Endothelial cell of umbilical vein (primary cell): ENCODE data around the gene ATP6V1G2. TPM values are rescaled to one million over a fixed set of nuclear protein-coding genes. Genes with fewer than 3 reads are reported as not detected.
A peak's percentile ranks its signal among the peaks of the same experiment; 100 is the strongest.

Experiments used
- BruUV-seq: library from RNA; stranded (reverse); fragments of 400-500 nt; replicated peaks from 2 replicates; lab custom pipeline; 2021; lab: Mats Ljungman, UMichigan
- CTCF ChIA-PET: fragments of 300-600, 350-600 bp; sonication (Branson Sonifier 250); formaldehyde crosslinking; loops from one replicate; lab custom pipeline; 2021; ENCODE audit warnings: antibody characterized with exemption, inconsistent platforms; lab: Charles Lee
- POLR2A ChIA-PET: fragments of 300-600, 350-600 bp; sonication (Branson Sonifier 250); formaldehyde crosslinking; loops from one replicate; lab custom pipeline; 2021; ENCODE audit warnings: antibody characterized with exemption, inconsistent platforms; lab: Charles Lee
- DNase-seq: peaks from one replicate; pipeline ENCODE4 v3.0.0-alpha.2; 2011; ENCODE audit warnings: low read depth, low spot score
- FAIRE-seq: peaks from 2 replicates; lab custom pipeline; 2011; peaks lifted over from hg19 to GRCh38; lab: Jason Lieb, UNC
- H2AFZ ChIP-seq: 2 replicates; pipeline ENCODE4 v1.6.0; 2012; ENCODE audit warnings: low read depth, low read length, control low read depth, inconsistent platforms
- H3K27ac ChIP-seq: 2 replicates; pipeline ENCODE4 v1.5.1; 2011; ENCODE audit warnings: low read depth, mild to moderate bottlenecking, control low read depth, low read length, moderate library complexity; ENCODE audit not compliant: insufficient read depth
- H3K27me3 ChIP-seq, 2 experiments: 2 replicates each; pipeline versions ENCODE4 v1.6.0 to v1.6.1; 2011; ENCODE audit warnings: low read length in 2 of 2, mixed read lengths in 1 of 2; ENCODE audit not compliant: control insufficient read depth in 2 of 2, insufficient read depth in 2 of 2
- H3K36me3 ChIP-seq, 2 experiments: 2 replicates in 1 of 2; 3 replicates in 1 of 2; pipeline ENCODE4 v1.5.1; 2011; ENCODE audit warnings: low read length in 2 of 2, mild to moderate bottlenecking in 1 of 2, moderate library complexity in 1 of 2; ENCODE audit not compliant: control insufficient read depth in 2 of 2, insufficient read depth in 2 of 2; ENCODE audit errors: extremely low read depth in 1 of 2
- H3K4me1 ChIP-seq: 3 replicates; pipeline ENCODE4 v1.5.1; 2011; ENCODE audit warnings: mild to moderate bottlenecking, low read length; ENCODE audit not compliant: control insufficient read depth, insufficient read depth; ENCODE audit errors: extremely low read depth
- H3K4me2 ChIP-seq: 2 replicates; pipeline ENCODE4 v1.6.1; 2011; ENCODE audit warnings: low read length, control low read depth, mixed read lengths; ENCODE audit not compliant: insufficient read depth
- H3K4me3 ChIP-seq, 3 experiments: fragments of 200-600 bp in 1 of 3; sonication (generic), shearing (Covaris generic) in 1 of 3; replicated peaks in 1 of 3; 2 replicates each; pipeline ENCODE4 v1.5.1; 2011 to 2016; ENCODE audit warnings: control low read depth in 3 of 3, low read length in 3 of 3, mild to moderate bottlenecking in 2 of 3, inconsistent platforms in 1 of 3, low read depth in 1 of 3, moderate library complexity in 1 of 3; ENCODE audit not compliant: insufficient read depth in 1 of 3
- H3K79me2 ChIP-seq: 2 replicates; pipeline ENCODE4 v1.6.0; 2012; ENCODE audit warnings: low read length, inconsistent platforms; ENCODE audit not compliant: control insufficient read depth, insufficient read depth
- H3K9ac ChIP-seq: replicated peaks from 2 replicates; pipeline ENCODE3; 2011; ENCODE audit warnings: low read length, control low read depth; ENCODE audit not compliant: insufficient read depth; ENCODE audit errors: extremely low read depth
- H3K9me1 ChIP-seq: replicated peaks from 3 replicates; pipeline ENCODE4 v1.6.0; 2011; ENCODE audit warnings: mild to moderate bottlenecking, low read length; ENCODE audit not compliant: control insufficient read depth, insufficient read depth; ENCODE audit errors: extremely low read depth
- H3K9me3 ChIP-seq: replicated peaks from 2 replicates; pipeline ENCODE4 v1.5.1; 2012; ENCODE audit warnings: low read length, inconsistent platforms; ENCODE audit not compliant: control insufficient read depth, insufficient read depth
- H4K20me1 ChIP-seq: replicated peaks from 2 replicates; pipeline ENCODE3; 2011; ENCODE audit warnings: mild to moderate bottlenecking, low read length; ENCODE audit not compliant: control insufficient read depth, insufficient read depth; ENCODE audit errors: extremely low read depth
- CTCF ChIP-seq, 2 donors: IDR thresholded peaks; 1 replicate in 1 of 2; 2 replicates in 1 of 2; pipeline ENCODE4 v1.5.1; 2011; ENCODE audit warnings: low read length in 2 of 2, mild to moderate bottlenecking in 2 of 2, moderate library complexity in 2 of 2, control low read depth in 1 of 2, inconsistent platforms in 1 of 2, low read depth in 1 of 2; ENCODE audit not compliant: insufficient read depth in 1 of 2; ENCODE audit errors: extremely low read depth in 1 of 2
- EZH2 ChIP-seq: IDR thresholded peaks from 2 replicates; pipeline ENCODE4 v1.6.1; 2012; ENCODE audit warnings: borderline replicate concordance, low read depth, mild to moderate bottlenecking, moderate library complexity, low read length, inconsistent platforms; ENCODE audit not compliant: severe bottlenecking
- FOS ChIP-seq: IDR thresholded peaks from 2 replicates; pipeline ENCODE4 v1.6.1; 2011; ENCODE audit warnings: mild to moderate bottlenecking, low read length, moderate library complexity, borderline replicate concordance; ENCODE audit not compliant: insufficient read depth
- GATA2 ChIP-seq: IDR thresholded peaks from 2 replicates; pipeline ENCODE4 v1.7.0; 2011; ENCODE audit warnings: low read depth, mild to moderate bottlenecking, moderate library complexity, mixed read lengths, low read length; ENCODE audit not compliant: insufficient read length, insufficient read depth
- JUN ChIP-seq: IDR thresholded peaks from 2 replicates; pipeline ENCODE4 v1.6.1; 2011; ENCODE audit warnings: borderline replicate concordance, low read depth; ENCODE audit not compliant: insufficient read length, insufficient read depth
- MAX ChIP-seq: IDR thresholded peaks from 2 replicates; pipeline ENCODE4 v1.6.1; 2011; ENCODE audit not compliant: insufficient read depth, insufficient read length
- MYC ChIP-seq: IDR thresholded peaks from one replicate; pipeline ENCODE4 v1.6.1; 2011; ENCODE audit warnings: mild to moderate bottlenecking, low read depth, low read length
- POLR2A ChIP-seq: IDR thresholded peaks from 2 replicates; pipeline ENCODE4 v1.6.1; 2012; ENCODE audit warnings: low read depth, mild to moderate bottlenecking, control low read depth, low read length
- POLR2AphosphoS5 ChIP-seq: IDR thresholded peaks from 2 replicates; pipeline ENCODE4 v1.6.1; 2012; ENCODE audit warnings: low read depth, mild to moderate bottlenecking, control low read depth, low read length, moderate library complexity; ENCODE audit not compliant: insufficient read depth
- dilution Hi-C: fragments of 300-500 bp; cut with MboI; formaldehyde crosslinking; loops from one replicate; pipeline ENCODE4 v1.15.0; 2019; ENCODE audit warnings: low sequenced_read_pairs; ENCODE audit not compliant: extremely low pct_ligation_motif_present
- intact Hi-C: fragments of 100-400 bp; cut with micrococcal nuclease; formaldehyde crosslinking; loops from one replicate; pipeline ENCODE4 v1.10.0; 2022
- polyA plus RNA-seq, 4 experiments: library from polyadenylated mRNA; depleted of rRNA in 3 of 4; stranded (reverse) in 3 of 4; unstranded in 1 of 4; fragments of >200 nt; gene quantifications; 2 replicates each; pipeline versions ENCODE4 v1.2.1 to v1.2.3, GENCODE V29; 2011 to 2012; ENCODE audit warnings: missing spikeins in 1 of 4
- total RNA-seq: library from RNA; stranded (reverse); gene quantifications from 2 replicates; pipeline ENCODE4 v1.2.3, GENCODE V29; 2021

The ATP6V1G2 gene
- total and polyA plus RNA-seq, 2 donors (not counting 3 experiments of a cell fraction or from before 2014, with no cell fraction given), result 0.70 to 0.84 TPM

GRCh38 chr6:31513456-31514165 is 32.8 kb downstream of the ATP6V1G2 start:
- H3K79me2 ChIP-seq, result no peaks in the 10 kb centered on the region
- H3K9me3 ChIP-seq, result no peaks in the 10 kb centered on the region
- H3K4me2 ChIP-seq, result no peak overlapping the region
- H2AFZ ChIP-seq, result no peak overlapping the region
- ChIA-PET CTCF (interaction anchor here (1.2 kb wide), 1 partner anchor 13 kb away, joined by 3 read pairs; no protein-coding TSS in a partner anchor), POLR2A (no interaction called here)
- H3K36me3 ChIP-seq, result peaks cover 5 to 7% of the 10 kb centered on the region in 2 experiments
- no peaks in the 10 kb centered on the region for H3K27me3 ChIP-seq
- TF ChIP-seq POLR2A (no peak), GATA2 (no peak), EZH2 (no peak), CTCF (IDR thresholded peaks at IDR 0.05; ENCODE audit: extremely low read depth in 1 of 2, insufficient read depth in 1 of 2, low read depth in 1 of 2, low read length in 2 of 2) (no peak), MAX (no peak), POLR2AphosphoS5 (no peak), MYC (no peak), FOS (no peak), JUN (no peak)
- H3K4me3 ChIP-seq, result no peak overlapping the region
- no peak for DNase-seq
- H3K4me1 ChIP-seq, result peaks cover 3% of the 10 kb centered on the region
- FAIRE-seq, result peak; percentile 15
- dilution Hi-C loops (no loop called here), intact Hi-C loops (no loop called here)
- no peak overlapping the region for H3K27ac ChIP-seq
- H4K20me1 ChIP-seq, result no peaks in the 10 kb centered on the region
- H3K9me1 ChIP-seq, result no peaks in the 10 kb centered on the region
- no TSS peak for BruUV-seq
- H3K9ac ChIP-seq, result no peak overlapping the region
